Hematopoietic multipotent progenitor cell treated with erythropoietin and hydrocortisone succinate and interleukin-3 and kit ligand, for 17 days (in vitro differentiated cells): Measurements from ENCODE around the gene ZNF438.
"Not testable (repeated sequence)": the region's sequence is repeated elsewhere in the genome, so short reads cannot be mapped to it uniquely, and the experiment has no call there.

ENCODE experiments used
- DNase-seq: peaks from one replicate; pipeline ENCODE4 v3.0.0-alpha.2; 2015; ENCODE audit warnings: low spot score

ZNF438 gene, protein sequence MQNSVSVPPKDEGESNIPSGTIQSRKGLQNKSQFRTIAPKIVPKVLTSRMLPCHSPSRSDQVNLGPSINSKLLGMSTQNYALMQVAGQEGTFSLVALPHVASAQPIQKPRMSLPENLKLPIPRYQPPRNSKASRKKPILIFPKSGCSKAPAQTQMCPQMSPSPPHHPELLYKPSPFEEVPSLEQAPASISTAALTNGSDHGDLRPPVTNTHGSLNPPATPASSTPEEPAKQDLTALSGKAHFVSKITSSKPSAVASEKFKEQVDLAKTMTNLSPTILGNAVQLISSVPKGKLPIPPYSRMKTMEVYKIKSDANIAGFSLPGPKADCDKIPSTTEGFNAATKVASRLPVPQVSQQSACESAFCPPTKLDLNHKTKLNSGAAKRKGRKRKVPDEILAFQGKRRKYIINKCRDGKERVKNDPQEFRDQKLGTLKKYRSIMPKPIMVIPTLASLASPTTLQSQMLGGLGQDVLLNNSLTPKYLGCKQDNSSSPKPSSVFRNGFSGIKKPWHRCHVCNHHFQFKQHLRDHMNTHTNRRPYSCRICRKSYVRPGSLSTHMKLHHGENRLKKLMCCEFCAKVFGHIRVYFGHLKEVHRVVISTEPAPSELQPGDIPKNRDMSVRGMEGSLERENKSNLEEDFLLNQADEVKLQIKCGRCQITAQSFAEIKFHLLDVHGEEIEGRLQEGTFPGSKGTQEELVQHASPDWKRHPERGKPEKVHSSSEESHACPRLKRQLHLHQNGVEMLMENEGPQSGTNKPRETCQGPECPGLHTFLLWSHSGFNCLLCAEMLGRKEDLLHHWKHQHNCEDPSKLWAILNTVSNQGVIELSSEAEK

DNA sequence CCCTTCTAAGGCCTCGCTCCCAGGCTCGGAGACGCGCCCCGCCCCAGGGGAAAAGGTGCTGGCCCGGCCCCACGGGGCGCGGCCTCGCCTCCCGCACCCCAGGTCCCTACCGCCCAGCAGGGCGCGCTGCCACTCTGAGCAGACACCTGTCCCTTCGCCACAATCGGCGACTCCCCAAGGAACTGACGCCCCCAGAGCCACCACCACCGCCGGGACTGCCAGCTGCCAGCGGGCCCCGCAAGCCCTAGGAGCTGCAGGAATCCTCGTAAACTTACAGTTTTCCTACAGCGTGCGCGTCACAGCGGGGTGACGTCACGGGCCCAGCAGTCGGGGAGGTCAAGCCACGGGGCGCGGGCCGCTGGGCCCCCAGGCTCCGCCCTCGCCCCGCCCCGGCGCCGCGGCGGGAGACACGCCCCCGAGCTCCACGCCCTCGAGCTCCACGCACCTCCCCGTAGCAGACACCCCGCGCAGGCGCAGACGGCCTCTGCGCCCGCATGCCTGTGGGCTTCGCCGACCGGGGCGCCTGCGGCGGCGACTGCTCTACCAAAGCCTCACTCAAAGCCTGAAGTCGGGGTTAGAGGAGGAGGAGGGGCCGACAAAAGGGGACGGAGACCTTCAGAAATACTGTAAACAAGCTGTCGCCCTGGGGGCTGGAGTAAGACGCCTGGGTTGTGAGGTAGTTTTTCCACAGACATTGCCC lies at the start of gene ZNF438:
TSS of gene ZNF438 (minus strand) at position 308 of the 700 bp plus-strand sequence. CDS start 154,831 bp downstream, outside the sequence.
- DNase-seq: peak; percentile 97

DNA sequence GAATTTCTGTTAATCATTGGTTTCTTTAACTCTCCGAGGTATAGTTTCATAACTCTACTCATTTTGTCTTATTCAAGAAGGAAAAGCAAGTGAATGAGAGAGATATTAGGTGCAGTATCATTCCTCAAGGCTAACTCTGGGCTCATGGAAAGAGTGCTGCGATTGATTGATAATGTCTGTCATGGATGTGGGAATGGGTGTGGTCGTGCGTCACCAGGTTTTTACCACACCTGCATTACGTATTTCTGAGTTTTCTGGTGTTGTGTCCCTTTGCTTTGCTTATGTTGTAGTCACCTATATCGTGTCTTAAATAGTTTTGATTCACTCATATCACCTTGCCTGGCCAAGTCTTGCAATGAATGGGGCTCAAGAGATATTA lies 44.9 kb upstream of the ZNF438 start:
- no peak for DNase-seq

DNA sequence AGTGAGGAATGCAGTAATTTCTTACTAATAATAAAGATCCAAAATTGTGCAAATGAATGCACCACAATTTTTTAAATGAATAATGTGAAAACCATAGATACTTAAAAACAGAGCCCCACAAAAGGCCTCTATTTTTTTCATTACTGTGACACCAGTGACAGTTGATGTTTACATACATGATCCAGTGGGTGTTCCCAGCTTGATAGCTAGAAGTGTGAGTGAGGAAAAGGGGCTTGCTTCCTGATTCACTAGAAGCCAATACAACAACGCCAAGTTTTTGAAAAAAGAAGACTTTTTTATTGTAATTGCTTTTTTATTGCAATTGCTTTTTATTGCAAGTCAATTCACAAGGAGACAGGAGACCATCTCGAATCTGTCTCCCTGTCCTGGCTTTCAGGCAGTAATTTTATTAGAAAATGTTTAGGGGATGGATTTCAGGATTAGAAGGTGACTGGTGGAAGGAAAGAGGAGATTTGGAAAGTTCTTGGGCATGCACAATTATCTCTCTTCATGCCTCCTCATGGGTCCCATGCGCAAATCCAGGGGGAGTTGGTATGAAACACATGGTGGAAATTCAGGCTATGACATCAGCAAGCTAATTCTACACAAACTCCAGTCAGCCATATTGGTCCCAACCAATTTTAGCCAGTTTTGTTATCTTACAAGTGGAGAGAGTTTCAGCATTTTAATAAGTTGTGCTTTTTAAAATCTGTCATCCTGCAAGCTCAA lies 44.4 kb upstream of the ZNF438 start:
- DNase-seq: no peak

DNA sequence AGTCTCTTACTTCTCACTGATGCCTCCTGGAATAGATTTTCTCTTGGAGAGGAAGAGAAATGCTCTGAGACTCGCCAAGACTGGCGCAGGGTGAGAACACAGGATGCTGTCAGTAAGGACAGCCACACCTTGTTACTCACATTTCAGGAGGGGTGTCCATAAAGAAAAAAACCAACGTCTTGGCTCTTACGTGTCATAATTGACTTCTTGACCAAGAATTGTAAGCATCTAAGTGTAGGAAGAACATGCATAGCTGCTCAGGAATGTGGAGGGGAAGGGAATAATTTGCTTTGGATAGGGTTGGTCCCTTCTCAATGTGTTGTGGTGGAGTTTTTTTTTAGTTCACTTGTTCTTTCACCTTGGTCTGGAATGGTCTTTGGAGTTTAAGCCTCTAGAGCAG lies 43.8 kb upstream of the ZNF438 start:
- no peak for DNase-seq

DNA sequence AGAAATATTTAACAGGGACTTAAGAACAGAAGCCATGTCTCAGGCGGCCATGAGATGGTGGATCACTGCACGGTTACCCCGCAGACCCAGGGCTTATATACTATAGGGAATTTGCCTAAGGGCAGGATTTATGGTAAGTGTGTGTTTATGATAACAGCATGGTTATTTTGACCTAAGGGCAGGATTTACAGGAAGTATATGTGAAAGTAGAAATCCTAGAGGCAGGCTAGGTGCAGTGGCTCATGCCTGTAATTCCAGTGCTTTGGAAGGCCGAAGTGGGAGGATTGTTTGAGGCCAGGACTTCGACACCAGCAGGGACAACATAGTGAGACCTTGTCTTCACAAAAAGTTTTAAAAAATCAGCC lies 43.0 kb upstream of the ZNF438 start:
- DNase-seq: no peak

DNA sequence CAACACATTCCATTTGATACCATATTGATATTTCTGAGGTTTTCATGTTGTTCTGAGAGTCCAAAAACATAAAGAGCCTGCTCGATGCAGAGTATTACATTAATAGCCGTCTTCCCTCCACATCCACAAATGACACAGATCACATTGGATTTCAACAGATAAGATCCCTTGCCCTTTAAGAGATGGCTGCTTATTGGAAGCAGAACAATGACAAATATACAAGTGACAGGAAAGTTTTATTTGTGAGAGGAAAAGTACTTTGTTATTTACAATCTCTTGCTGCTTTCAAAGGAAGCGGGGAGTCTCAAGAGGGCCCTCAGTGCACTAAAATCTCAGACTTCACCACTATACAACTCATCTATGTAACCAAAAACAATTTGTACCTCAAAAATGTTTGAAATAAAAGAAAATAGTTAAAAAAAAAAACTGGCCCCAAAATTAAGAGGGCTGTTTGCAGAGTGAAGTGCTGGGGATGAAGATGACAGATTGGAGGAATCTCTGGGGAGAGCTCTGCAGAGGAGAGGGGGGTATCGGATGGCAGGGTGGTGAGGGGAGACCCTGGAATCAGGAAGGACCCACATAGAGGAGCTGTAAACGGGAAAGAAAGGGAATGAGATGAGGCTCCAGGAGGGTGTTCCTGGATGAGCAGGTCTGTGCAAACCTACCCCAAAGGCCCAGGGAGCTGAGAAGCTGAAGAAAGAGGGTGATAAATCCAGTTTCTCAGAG lies 42.5 kb upstream of the ZNF438 start:
- DNase-seq: no peak

DNA sequence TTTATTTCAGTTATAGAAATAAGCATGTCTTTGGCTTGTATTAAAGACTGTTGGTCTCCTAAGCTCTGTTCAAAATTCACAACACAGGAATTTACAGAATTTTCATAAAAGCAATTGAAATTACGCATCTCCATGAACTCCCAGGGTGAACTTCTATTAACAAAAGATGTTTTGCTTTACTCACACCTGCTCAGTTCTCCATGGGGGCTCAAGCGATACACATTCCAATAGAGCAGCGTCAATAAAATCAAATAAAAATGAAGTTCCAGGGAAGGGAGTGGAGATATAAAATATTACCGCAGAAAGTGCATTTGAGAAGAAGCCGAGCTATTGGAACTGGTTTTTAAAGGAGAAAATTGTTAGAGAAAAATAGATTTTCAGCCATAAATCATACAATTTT lies 41.5 kb upstream of the ZNF438 start:
- DNase-seq: no peak

DNA sequence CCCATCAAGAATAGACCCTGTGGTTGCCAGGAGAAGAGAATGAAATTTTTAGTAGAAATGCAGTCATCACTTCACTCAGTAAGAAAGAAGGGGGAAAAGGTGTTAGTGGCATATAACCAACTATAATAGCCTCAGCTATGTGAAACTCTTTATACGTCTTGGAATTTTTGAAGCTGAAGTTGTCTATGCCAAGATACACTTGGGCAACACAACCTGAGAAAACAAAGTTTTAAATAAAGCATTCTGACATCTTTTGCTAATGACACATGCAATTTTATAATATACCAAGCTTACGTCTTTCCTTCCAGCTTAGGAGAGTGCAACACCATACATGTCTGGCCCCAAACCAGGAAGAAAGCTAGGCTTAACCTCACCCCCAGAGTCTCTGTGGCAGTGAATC lies 40.8 kb upstream of the ZNF438 start:
- DNase-seq: no peak

DNA sequence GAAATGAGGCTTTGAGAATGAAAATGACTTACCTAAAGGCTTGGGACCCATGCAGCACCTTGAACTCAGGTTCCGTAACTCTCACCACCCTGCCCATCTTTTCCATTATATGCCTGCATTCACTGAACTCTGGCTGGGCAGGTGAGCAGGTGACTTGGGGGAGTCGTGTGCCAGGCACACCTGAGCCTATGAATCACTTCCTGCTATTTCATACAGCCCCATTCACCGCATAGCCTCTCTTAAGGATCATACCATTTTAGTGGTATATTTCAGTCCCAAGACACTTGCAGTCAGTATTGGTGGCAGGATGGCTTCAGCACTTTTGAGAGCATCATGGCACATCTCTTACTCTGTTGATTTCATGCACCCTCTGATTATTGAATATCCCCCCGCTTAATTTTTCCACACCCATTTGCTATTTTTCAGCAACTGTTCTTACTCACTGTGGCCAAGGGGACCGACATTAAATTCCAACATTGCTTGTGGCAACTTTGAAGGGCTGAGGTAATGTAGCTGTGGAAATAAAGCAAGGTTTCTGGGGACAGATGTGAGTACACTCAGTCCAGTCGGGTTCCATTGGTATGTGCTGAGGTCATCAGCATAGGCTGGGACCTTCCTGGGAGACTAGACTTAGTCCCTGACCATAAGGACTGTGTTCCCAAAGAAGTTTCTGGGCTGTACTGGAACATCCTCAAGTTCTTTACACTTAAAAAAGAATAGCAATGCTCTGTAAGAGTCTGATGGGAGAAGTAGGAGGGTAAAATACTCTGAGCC lies 39.8 kb upstream of the ZNF438 start:
- no peak for DNase-seq

DNA sequence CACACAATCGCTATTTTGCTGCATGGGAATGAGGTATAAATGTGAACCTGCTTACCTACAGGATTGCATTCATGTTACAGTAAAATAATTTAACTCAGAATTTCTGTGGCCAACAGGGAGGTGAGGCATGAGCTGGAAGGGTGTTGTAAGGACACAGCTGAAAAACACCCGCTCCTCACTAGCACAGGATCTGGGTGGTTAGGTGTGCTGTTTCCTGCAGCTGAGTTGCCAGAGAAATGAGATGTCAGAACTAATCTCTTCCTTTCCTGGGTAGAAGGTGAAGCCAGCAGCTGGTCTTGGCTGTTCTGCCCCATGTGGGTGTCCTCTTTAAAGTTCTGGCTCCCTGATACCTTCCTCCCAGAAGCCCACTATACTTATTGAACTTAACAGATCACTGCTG lies 39.0 kb upstream of the ZNF438 start:
- DNase-seq: no peak

DNA sequence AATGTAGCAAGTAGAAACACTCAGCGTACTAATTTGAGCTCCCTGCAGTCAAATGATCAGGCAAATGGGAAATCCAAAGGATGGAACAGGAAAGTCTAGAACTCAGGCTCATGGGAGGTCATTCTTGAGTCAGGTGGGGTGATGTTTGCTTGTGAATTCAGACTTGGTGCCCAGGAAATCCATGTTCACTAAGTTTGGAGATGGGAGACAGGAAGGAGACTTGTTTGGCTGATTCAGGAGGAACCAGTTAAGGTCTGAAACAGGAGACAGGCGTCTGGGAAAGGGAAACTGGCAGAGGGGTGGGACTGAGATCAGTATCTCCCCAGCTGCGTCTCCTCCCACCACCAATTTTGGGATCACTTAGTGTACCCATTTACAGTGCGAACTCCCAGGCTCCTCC lies 38.4 kb upstream of the ZNF438 start:
- no peak for DNase-seq

DNA sequence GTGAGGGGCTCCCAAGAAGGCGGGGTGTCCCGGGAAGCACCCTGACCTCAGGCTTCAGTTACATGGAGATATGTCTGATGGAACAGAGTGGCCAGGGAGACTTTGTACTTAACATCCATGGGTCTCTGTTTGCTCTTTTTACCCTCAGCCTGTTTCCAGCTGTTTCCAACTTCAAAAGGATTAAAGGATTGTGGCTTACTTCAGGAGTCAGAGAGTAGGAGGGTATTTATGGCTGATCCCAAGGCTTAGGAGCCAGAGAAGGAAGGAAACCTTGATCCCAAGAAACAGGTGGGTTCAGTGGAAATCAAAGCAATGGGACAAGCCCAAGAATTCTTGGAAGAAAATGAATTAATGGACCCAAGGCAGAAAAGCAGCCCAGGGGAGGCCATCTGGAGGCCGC lies 37.7 kb upstream of the ZNF438 start:
- DNase-seq: no peak

DNA sequence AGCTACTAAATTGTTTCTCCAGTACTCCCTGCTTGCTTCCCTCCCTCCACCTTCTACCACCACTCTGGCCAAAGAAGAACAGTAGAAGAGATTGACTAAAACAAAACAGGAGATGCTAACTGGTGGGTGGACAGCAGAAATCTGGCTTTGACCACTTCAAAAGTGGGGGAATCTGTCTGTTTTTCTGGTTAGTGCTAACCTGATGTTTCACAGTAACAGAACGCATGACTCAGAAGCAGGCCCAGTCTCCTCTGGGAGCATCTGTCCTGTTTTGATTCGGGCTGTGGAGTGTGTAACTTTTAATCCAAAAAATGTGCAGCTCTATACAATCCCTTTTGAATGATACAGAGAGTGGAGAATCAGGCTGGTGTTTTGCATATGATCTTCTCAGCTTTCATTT lies 32.7 kb upstream of the ZNF438 start:
- no peak for DNase-seq

DNA sequence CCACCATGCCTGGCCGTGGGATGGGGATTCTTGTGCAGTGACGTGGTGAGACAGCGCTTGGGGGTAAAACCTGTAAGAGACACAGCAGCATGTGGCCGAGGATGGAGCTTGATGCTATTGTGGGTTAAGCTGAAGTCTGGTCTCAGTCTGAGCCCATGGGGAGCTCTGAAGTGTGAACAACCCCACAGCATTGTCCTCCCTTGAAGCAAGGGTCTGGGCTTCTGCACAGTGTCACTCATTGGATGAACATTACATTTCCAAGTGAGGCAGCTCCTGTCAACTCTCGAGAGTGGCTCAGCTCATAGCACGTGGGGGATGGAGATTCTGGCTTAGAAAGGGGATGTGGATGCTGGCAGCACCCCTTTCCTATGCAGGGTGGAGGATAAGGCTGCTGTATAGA lies 32.2 kb upstream of the ZNF438 start:
- no peak for DNase-seq

DNA sequence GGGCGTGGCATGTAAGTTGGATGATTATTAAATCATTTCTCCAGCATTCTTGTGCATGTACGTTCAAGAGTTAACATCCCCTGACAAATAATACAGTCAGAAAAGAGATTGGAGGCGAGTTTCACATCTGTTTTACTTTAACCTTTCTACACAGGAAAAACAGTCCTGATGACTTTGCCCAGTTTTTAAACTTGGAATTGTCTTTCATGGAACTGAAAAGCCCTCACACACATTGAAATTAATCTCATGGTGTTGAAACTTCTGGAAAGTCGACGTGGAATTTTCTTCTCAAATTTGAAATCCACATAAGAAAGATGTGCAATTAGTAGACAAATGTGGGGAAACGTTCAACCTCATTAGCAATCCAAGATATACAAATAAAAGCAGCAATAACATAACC lies 31.2 kb upstream of the ZNF438 start:
- DNase-seq: no peak

DNA sequence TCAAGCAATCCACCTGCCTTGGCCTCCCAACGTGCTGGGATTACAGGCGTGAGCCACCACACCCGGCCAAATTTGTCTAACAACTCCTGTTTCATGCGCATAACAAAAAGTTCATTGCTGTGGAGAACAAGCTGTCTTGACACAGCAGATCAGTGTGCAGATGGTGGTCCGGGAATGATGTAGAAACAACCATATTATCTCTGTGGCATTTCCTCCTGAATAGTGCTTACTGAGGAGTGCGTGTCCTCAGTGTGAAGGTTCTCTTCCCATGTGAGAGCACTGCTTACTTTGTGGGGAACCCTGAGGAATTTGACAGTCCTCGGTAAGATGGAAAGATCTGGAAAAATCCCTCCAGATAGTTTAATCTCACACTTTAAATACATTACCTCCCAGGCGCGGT lies 30.3 kb upstream of the ZNF438 start:
- no peak for DNase-seq

DNA sequence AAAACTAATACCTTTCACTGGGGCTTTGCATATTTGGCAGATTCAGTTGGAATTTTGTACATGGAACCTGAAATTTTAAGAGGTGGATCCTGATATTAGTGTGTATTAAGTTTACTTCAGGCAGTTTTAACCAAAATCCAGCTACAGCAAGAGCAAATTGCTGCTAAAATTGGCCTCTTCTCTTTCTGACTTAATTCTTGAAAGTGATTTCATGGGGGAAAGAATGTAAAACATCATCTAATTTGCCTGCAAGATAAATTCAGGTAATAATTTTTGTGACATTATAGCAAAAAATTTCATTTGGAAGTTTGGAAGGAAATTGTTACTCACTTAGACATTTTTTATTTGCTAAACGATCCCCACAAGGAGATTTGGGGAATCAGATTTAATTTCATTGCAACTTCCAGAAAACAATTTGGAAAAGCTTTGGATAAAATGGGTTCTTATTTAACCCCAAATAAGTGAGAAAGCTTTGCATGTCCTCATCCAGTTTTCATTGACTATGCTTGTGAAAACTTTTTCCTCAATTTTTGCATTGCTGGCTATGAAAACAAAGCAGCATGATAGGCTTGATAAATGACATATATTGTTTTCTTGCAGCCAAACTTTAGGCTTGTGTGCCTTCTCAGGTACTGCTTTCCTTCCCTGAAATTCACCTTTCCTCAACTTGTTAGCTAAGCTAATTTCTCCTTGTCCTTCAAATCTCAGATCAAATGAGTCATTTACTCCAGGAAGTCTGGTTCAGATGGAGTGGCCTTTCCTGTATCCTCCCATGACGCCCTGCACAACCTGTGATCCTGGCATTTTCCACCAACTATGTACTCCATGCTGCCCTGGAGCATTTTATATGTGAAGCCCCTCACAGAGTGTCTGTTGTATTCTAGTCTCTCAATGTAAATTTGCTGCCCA lies 27.4 kb upstream of the ZNF438 start:
- no peak for DNase-seq

DNA sequence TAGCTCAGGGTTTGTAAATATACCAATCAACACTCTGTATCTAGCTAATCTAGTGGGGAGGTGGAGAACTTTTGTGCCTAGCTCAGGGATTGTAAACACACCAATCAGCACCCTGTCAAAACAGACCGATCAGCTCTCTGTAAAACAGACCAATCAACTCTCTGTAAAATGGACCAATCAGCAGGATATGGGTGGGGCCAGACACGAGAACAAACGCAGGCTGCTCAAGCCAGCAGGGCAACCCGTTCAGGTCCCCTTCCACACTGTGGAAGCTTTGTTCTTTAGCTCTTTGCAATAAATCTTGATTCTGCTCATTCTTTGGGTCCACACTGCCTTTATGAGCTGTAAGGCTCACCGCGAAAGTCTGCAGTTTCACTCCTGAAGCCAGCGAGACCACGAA lies 25.0 kb upstream of the ZNF438 start:
- DNase-seq: not testable (repeated sequence)

DNA sequence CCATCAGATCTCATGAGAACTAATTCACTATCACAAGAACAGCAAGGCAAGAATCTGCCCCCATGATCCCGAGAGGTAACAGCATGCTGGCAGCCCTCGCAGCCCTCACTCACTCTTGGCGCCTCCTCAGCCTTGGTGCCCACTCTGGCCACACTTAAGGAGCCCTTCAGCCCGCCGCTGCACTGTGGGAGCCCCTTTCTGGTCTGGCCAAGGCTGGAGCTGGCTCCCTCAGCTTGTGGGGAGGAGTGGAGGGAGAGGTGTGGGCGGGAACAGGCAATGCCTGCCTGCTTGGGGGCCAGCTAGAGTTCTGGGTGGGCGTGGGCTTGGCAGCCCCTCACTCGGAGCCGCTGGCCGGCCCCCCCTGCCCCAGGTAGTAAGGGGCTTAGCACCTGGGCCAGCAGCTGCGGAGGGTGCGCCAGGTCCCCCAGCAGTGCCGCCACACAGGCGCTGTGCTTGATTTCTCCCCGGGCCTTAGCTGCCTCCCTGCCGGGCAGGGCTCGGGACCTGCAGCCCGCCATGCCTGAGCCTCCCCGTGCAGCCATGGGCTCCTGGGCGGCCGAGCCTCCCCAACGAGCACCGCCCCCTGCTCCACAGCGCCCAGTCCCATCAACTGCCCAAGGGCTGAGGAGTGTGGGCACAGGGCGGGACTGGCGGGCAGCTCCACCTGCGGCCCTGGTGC lies 24.0 kb upstream of the ZNF438 start:
- no peak for DNase-seq
